CD4-positive, alpha-beta T cell (primary cell): ENCODE results near the gene TBX4. TPM values are rescaled to one million over a fixed set of nuclear protein-coding genes. Genes with fewer than 3 reads are reported as not detected.

ENCODE experiments used
- ATAC-seq: fragments of 200-7000 bp; cut with Tn5 transposase; one replicate; pipeline ENCODE4 v1.10.0; 2022; ENCODE audit warnings: mild to moderate bottlenecking; ENCODE audit not compliant: poor library complexity
- CTCF ChIA-PET: fragments of 350-600 bp; sonication (Branson Sonifier 250); formaldehyde crosslinking; loops from one replicate; lab custom pipeline; 2021; ENCODE audit warnings: antibody characterized with exemption, inconsistent platforms; lab: Charles Lee
- POLR2A ChIA-PET: fragments of 350-600 bp; sonication (Branson Sonifier 250); formaldehyde crosslinking; loops from one replicate; lab custom pipeline; 2021; ENCODE audit warnings: antibody characterized with exemption, inconsistent platforms; lab: Charles Lee
- DNase-seq, 14 experiments: peaks; one replicate each; pipeline ENCODE4 v3.0.0-alpha.2; 2013 to 2020; ENCODE audit warnings: mixed read lengths in 2 of 14
- H3K27ac ChIP-seq, 2 donors: one replicate each; pipeline versions ENCODE4 v1.5.1 to v1.7.0; 2013; ENCODE audit warnings: low read length in 2 of 2, low read depth in 1 of 2, mild to moderate bottlenecking in 1 of 2
- H3K27me3 ChIP-seq, 2 experiments: 1 replicate in 1 of 2; 2 replicates in 1 of 2; pipeline versions ENCODE4 v1.6.1 to v1.7.0; 2013; ENCODE audit warnings: low read length in 2 of 2, control low read depth in 1 of 2, mild to moderate bottlenecking in 1 of 2, moderate library complexity in 1 of 2; ENCODE audit not compliant: insufficient read depth in 2 of 2, control insufficient read depth in 1 of 2
- H3K36me3 ChIP-seq: one replicate; pipeline ENCODE4 v1.6.1; 2013; ENCODE audit warnings: low read length, control low read depth; ENCODE audit not compliant: insufficient read depth
- H3K4me1 ChIP-seq: one replicate; pipeline ENCODE4 v1.6.1; 2013; ENCODE audit warnings: low read length, control low read depth; ENCODE audit not compliant: insufficient read depth
- H3K4me3 ChIP-seq: one replicate; pipeline ENCODE4 v1.5.1; 2013; ENCODE audit warnings: mild to moderate bottlenecking, low read length, moderate library complexity
- H3K9me3 ChIP-seq, 2 experiments: 1 replicate in 1 of 2; 2 replicates in 1 of 2; pipeline versions ENCODE4 v1.6.1 to v1.7.0; 2013; ENCODE audit warnings: low read length in 2 of 2, mild to moderate bottlenecking in 2 of 2, control low read depth in 1 of 2, moderate library complexity in 1 of 2; ENCODE audit not compliant: control insufficient read depth in 1 of 2, insufficient read depth in 1 of 2
- H3K27ac Mint-ChIP-seq: one replicate; pipeline ENCODE4 v1.8.0; 2020; ENCODE audit warnings: mixed read lengths
- H3K27me3 Mint-ChIP-seq: one replicate; pipeline ENCODE4 v1.8.0; 2021; ENCODE audit warnings: mixed read lengths
- H3K36me3 Mint-ChIP-seq: one replicate; pipeline ENCODE4 v1.8.0; 2021; ENCODE audit warnings: low read depth, mixed read lengths
- H3K4me1 Mint-ChIP-seq: one replicate; pipeline ENCODE4 v1.8.0; 2021; ENCODE audit warnings: low read depth, mixed read lengths
- H3K4me3 Mint-ChIP-seq: one replicate; pipeline ENCODE4 v1.8.0; 2020; ENCODE audit warnings: mild to moderate bottlenecking, mixed read lengths
- H3K9me3 Mint-ChIP-seq: one replicate; pipeline ENCODE4 v1.8.0; 2020; ENCODE audit warnings: mixed read lengths
- intact Hi-C, 2 experiments: fragments of 100-400 bp; cut with DNase I in 1 of 2; cut with micrococcal nuclease in 1 of 2; formaldehyde crosslinking; loops; one replicate each; pipeline versions ENCODE4 v1.15.1 to v1.9.0; 2023 to 2025; cut with DNase I, micrococcal nuclease
- total RNA-seq, 174 experiments: library from RNA in 2 of 174; stranded (reverse) in 2 of 174; gene quantifications; one replicate each; pipeline ENCODE4 v1.2.3 and lab custom pipeline; 2021 to 2026
- TF ChIP-seq, protein P1 (sequence below): fragments of 200-600 bp; IDR thresholded peaks from one replicate; pipeline ENCODE4 v1.8.0; 2022; ENCODE audit warnings: antibody characterized with exemption, mild to moderate bottlenecking

Gene TBX4
- total RNA-seq, 2 experiments from 2014 or later: not detected

- peaks cover 69% of the 10 kb centered on the region for H3K4me1 ChIP-seq
- CTCF ChIA-PET: interaction anchor here (2.1 kb wide), 1 partner anchor 8 kb away, joined by 6 read pairs; no protein-coding TSS in a partner anchor
- peaks cover 0 to 43% of the 10 kb centered on the region in 2 experiments for H3K9me3 ChIP-seq
- Mint-ChIP-seq H3K36me3 (no peaks in the 10 kb centered on the region), H3K27ac (no peak overlapping the region), H3K4me1 (peaks cover 51% of the 10 kb centered on the region), H3K27me3 (peaks cover 69% of the 10 kb centered on the region), H3K9me3 (no peaks in the 10 kb centered on the region), H3K4me3 (peak overlapping the region; percentile 69)
- intact Hi-C loops: loop anchor here in 1 of 2 experiments (10.0 kb wide), 2 partner anchors 269 to 679 kb away; no protein-coding TSS in a partner anchor
- POLR2A ChIA-PET: interaction anchor here (1.0 kb wide), 1 partner anchor 8 kb away, joined by 4 read pairs; no protein-coding TSS in a partner anchor
- TF ChIP-seq, protein P1, sequence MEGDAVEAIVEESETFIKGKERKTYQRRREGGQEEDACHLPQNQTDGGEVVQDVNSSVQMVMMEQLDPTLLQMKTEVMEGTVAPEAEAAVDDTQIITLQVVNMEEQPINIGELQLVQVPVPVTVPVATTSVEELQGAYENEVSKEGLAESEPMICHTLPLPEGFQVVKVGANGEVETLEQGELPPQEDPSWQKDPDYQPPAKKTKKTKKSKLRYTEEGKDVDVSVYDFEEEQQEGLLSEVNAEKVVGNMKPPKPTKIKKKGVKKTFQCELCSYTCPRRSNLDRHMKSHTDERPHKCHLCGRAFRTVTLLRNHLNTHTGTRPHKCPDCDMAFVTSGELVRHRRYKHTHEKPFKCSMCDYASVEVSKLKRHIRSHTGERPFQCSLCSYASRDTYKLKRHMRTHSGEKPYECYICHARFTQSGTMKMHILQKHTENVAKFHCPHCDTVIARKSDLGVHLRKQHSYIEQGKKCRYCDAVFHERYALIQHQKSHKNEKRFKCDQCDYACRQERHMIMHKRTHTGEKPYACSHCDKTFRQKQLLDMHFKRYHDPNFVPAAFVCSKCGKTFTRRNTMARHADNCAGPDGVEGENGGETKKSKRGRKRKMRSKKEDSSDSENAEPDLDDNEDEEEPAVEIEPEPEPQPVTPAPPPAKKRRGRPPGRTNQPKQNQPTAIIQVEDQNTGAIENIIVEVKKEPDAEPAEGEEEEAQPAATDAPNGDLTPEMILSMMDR: no peak
- ATAC-seq: peak; percentile 25
- peak in 1 of 14 experiments; percentile 45 for DNase-seq
- H3K36me3 ChIP-seq: no peaks in the 10 kb centered on the region
- H3K27ac ChIP-seq: no peak overlapping the region
- H3K27me3 ChIP-seq: peaks cover 82 to 88% of the 10 kb centered on the region in 2 experiments
- peak overlapping the region; percentile 40 for H3K4me3 ChIP-seq
Measured at GRCh38 chr17:61403801-61404662, 48.2 kb upstream of the TBX4 start.

DNA sequence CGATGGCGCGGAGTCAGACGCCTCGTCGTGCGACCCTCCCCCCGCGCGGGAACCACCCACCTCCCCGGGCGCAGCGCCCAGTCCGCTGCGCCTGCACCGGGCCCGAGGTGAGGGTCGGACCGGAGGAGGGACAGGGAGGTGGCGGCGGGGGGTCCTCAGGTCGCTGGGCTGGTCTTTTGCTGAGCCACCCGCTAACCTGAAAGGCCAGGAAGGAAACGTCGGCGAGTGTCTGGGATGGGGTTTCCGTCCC, 47.6 kb upstream of the TBX4 start:
- Mint-ChIP-seq H3K27me3 (peaks cover 75% of the 10 kb centered on the region), H3K36me3 (no peaks in the 10 kb centered on the region), H3K27ac (no peak overlapping the region), H3K4me3 (peak overlapping the region; percentile 11), H3K9me3 (no peaks in the 10 kb centered on the region), H3K4me1 (peaks cover 52% of the 10 kb centered on the region)
- POLR2A ChIA-PET: no interaction called here
- peak in 1 of 14 experiments; percentile 36 for DNase-seq
- intact Hi-C loops: loop anchor here in 1 of 2 experiments (10.0 kb wide), 2 partner anchors 270 to 680 kb away; no protein-coding TSS in a partner anchor
- TF ChIP-seq, protein P1: no peak
- CTCF ChIA-PET: no interaction called here
- peaks cover 82 to 88% of the 10 kb centered on the region in 2 experiments for H3K27me3 ChIP-seq
- no peak for ATAC-seq
- no peaks in the 10 kb centered on the region for H3K36me3 ChIP-seq
- H3K4me3 ChIP-seq: peak overlapping the region; percentile 40
- H3K4me1 ChIP-seq: peaks cover 68% of the 10 kb centered on the region
- no peak overlapping the region for H3K27ac ChIP-seq
- H3K9me3 ChIP-seq: peaks cover 0 to 43% of the 10 kb centered on the region in 2 experiments

- ATAC-seq (no peak), DNase-seq (peak in 2 of 14 experiments; percentile 30 to 36)
- peaks cover 57% of the 10 kb centered on the region for H3K4me1 Mint-ChIP-seq
- CTCF ChIA-PET: no interaction called here
- POLR2A ChIA-PET: no interaction called here
- H3K36me3 ChIP-seq: no peaks in the 10 kb centered on the region
- peaks cover 0 to 45% of the 10 kb centered on the region in 2 experiments for H3K9me3 ChIP-seq
- peaks cover 84 to 92% of the 10 kb centered on the region in 2 experiments for H3K27me3 ChIP-seq
- no peak overlapping the region for H3K27ac Mint-ChIP-seq
- H3K27me3 Mint-ChIP-seq: peaks cover 80% of the 10 kb centered on the region
- H3K4me3 ChIP-seq: peak overlapping the region; percentile 40
- H3K4me3 Mint-ChIP-seq: peak overlapping the region; percentile 11
- TF ChIP-seq, protein P1: no peak
- intact Hi-C loops: loop anchor here in 1 of 2 experiments (10.0 kb wide), 2 partner anchors 270 to 680 kb away; no protein-coding TSS in a partner anchor
- no peak overlapping the region for H3K27ac ChIP-seq
- H3K9me3 Mint-ChIP-seq: no peaks in the 10 kb centered on the region
- no peaks in the 10 kb centered on the region for H3K36me3 Mint-ChIP-seq
- H3K4me1 ChIP-seq: peaks cover 72% of the 10 kb centered on the region
Measured at GRCh38 chr17:61404913-61405685, 47.1 kb upstream of the TBX4 start.
